ENCODE results near the gene PAGR1. TPM values are rescaled to one million over a fixed set of nuclear protein-coding genes. Genes with fewer than 3 reads are reported as not detected.

Gene PAGR1
- total RNA-seq, 1 donor from 2014 or later: 18.1 TPM

GRCh38 chr16:29812754-29813643, 3.0 kb upstream of the PAGR1 start:
- peaks cover 68% of the 10 kb centered on the region for H3K4me1 ChIP-seq
- no peaks in the 10 kb centered on the region for H3K9me3 ChIP-seq
- peak overlapping the region; percentile 31 for H3K27ac ChIP-seq
- H3K4me3 ChIP-seq: peak overlapping the region; percentile 61
- no peak for ATAC-seq
- no peaks in the 10 kb centered on the region for H3K27me3 ChIP-seq (ENCODE audit: low read depth)
- intact Hi-C loops (cut with DNase I): no loop called here
- no peak for TF ChIP-seq CTCF (IDR thresholded peaks at IDR 0.05)
- H3K36me3 ChIP-seq: peaks cover 27% of the 10 kb centered on the region
- DNase-seq: no peak

- peaks cover 68% of the 10 kb centered on the region for H3K4me1 ChIP-seq
- H3K27me3 ChIP-seq (ENCODE audit: low read depth): no peaks in the 10 kb centered on the region
- H3K36me3 ChIP-seq: peaks cover 31% of the 10 kb centered on the region
- DNase-seq (no peak), ATAC-seq (no peak)
- no peak for TF ChIP-seq CTCF (IDR thresholded peaks at IDR 0.05)
- intact Hi-C loops (cut with DNase I): no loop called here
- no peaks in the 10 kb centered on the region for H3K9me3 ChIP-seq
- H3K27ac ChIP-seq: no peak overlapping the region
- no peak overlapping the region for H3K4me3 ChIP-seq
Observed at GRCh38 chr16:29813644-29814562, 2.0 kb upstream of the PAGR1 start.

GRCh38 chr16:29814592-29814991, 1.4 kb upstream of the PAGR1 start:
- H3K4me1 ChIP-seq: peaks cover 68% of the 10 kb centered on the region
- no peak for ATAC-seq
- no peak for TF ChIP-seq CTCF (IDR thresholded peaks at IDR 0.05)
- intact Hi-C loops (cut with DNase I): no loop called here
- H3K27ac ChIP-seq: no peak overlapping the region
- peaks cover 31% of the 10 kb centered on the region for H3K36me3 ChIP-seq
- DNase-seq: no peak
- H3K9me3 ChIP-seq: no peaks in the 10 kb centered on the region
- no peaks in the 10 kb centered on the region for H3K27me3 ChIP-seq (ENCODE audit: low read depth)
- peak overlapping the region; percentile 78 for H3K4me3 ChIP-seq

GRCh38 chr16:29815032-29815721, 775 bp upstream of the PAGR1 start:
- peak; percentile 61 for DNase-seq
- Histone ChIP-seq H3K4me1 (peaks cover 68% of the 10 kb centered on the region), H3K4me3 (peak overlapping the region; percentile 78), H3K27me3 (ENCODE audit: low read depth) (no peaks in the 10 kb centered on the region), H3K27ac (peak overlapping the region; percentile 82), H3K9me3 (no peaks in the 10 kb centered on the region), H3K36me3 (peaks cover 27% of the 10 kb centered on the region)
- intact Hi-C loops (cut with DNase I): no loop called here
- ATAC-seq: no peak
- TF ChIP-seq CTCF (IDR thresholded peaks at IDR 0.05): no peak

Data from lower lobe of right lung (tissue), 2 donors.